HepG2 (cell line): ENCODE data around the gene CAMK2A.

Experiments used
- CEBPB ChIP-seq: IDR thresholded peaks from 2 replicates; pipeline ENCODE4 v1.6.1; 2011; ENCODE audit warnings: low read depth, low read length, improper control_type of control experiment, borderline replicate concordance
- HDAC1 ChIP-seq: sonication (generic); formaldehyde crosslinking; IDR thresholded peaks from 2 replicates; pipeline ENCODE4 v1.5.1; 2020; ENCODE audit warnings: mild to moderate bottlenecking, missing genetic modification reagents
- HNRNPLL ChIP-seq: fragments of 200-400 bp; formaldehyde crosslinking; IDR thresholded peaks from 2 replicates; pipeline ENCODE4 v1.6.1; 2017; ENCODE audit warnings: mild to moderate bottlenecking, low read depth, low read length; ENCODE audit not compliant: poor library complexity, severe bottlenecking
- LCORL ChIP-seq, 2 experiments: fragments of 450-650 bp in 1 of 2; sonication (generic) in 1 of 2; formaldehyde crosslinking in 1 of 2; IDR thresholded peaks; 2 replicates each; pipeline versions ENCODE4 v1.5.0 to v1.6.1; 2017 to 2020; ENCODE audit warnings: antibody characterized with exemption in 1 of 2, missing genetic modification reagents in 1 of 2
- MAFG ChIP-seq: sonication (generic); formaldehyde crosslinking; IDR thresholded peaks from 2 replicates; pipeline ENCODE4 v1.5.1; 2020; ENCODE audit warnings: mild to moderate bottlenecking, missing genetic modification reagents
- MAZ ChIP-seq, 2 experiments: sonication (generic) in 1 of 2; formaldehyde crosslinking in 1 of 2; IDR thresholded peaks; 2 replicates each; pipeline versions ENCODE4 v1.5.0 to v1.6.1; 2012 to 2020; ENCODE audit warnings: low read depth in 2 of 2, mild to moderate bottlenecking in 2 of 2, borderline replicate concordance in 1 of 2, improper control_type of control experiment in 1 of 2, low read length in 1 of 2, missing genetic modification reagents in 1 of 2, moderate library complexity in 1 of 2
- MYNN ChIP-seq: sonication (generic); formaldehyde crosslinking; IDR thresholded peaks from 2 replicates; pipeline ENCODE4 v1.4.0; 2020; ENCODE audit warnings: mild to moderate bottlenecking, low read depth, missing genetic modification reagents
- POLR2A ChIP-seq, 2 experiments: IDR thresholded peaks; 2 replicates each; pipeline ENCODE4 v1.6.1; 2011; ENCODE audit warnings: low read depth in 2 of 2, low read length in 2 of 2, mild to moderate bottlenecking in 1 of 2, moderate library complexity in 1 of 2; ENCODE audit not compliant: insufficient read depth in 1 of 2
- ZFX ChIP-seq: sonication (generic); formaldehyde crosslinking; IDR thresholded peaks from 2 replicates; pipeline ENCODE4 v1.4.0; 2020; ENCODE audit warnings: mild to moderate bottlenecking, low read depth, missing genetic modification reagents, moderate library complexity
- TF ChIP-seq, protein P1 (sequence below): sonication (generic); formaldehyde crosslinking; IDR thresholded peaks from 2 replicates; pipeline ENCODE4 v1.9.0; 2021; ENCODE audit warnings: missing genetic modification reagents, borderline replicate concordance

DNA sequence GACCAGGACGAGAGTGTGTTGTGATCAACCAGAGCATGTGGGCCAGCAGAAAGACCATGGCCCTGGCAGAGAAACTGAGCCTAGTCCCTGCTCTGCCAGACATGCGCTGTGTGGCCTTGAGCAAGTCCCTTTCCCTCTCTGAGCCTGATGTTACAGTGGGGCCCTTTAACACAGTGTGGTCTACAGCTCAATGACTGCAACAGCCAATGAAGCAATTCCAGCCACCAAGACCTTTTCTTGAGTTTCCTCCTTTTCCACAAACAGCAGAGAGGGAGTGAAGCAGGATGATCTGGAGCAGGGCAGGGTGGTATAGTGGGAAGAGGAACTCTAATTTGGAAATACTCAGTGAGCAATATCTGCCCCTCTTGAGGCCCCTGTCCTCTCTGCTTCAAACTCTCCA lies 38.9 kb upstream of the CAMK2A start:
- TF ChIP-seq, protein P1, sequence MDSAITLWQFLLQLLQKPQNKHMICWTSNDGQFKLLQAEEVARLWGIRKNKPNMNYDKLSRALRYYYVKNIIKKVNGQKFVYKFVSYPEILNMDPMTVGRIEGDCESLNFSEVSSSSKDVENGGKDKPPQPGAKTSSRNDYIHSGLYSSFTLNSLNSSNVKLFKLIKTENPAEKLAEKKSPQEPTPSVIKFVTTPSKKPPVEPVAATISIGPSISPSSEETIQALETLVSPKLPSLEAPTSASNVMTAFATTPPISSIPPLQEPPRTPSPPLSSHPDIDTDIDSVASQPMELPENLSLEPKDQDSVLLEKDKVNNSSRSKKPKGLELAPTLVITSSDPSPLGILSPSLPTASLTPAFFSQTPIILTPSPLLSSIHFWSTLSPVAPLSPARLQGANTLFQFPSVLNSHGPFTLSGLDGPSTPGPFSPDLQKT = no peak
- no peak for TF ChIP-seq MAFG (CRISPR knock-in tag)
- TF ChIP-seq HNRNPLL = no peak
- no peak for TF ChIP-seq MYNN (CRISPR knock-in tag)
- no peak for TF ChIP-seq HDAC1 (CRISPR knock-in tag)
- TF ChIP-seq LCORL (IDR thresholded peaks at IDR 0.05) = no peak
- TF ChIP-seq LCORL (CRISPR knock-in tag; IDR thresholded peaks at IDR 0.05) = no peak
- no peak for TF ChIP-seq CEBPB
- TF ChIP-seq POLR2A (IDR thresholded peaks at IDR 0.05; ENCODE audit: insufficient read depth in 1 of 2, low read depth in 2 of 2, low read length in 2 of 2) = no peak
- TF ChIP-seq ZFX (CRISPR knock-in tag) = no peak
- no peak for TF ChIP-seq MAZ (IDR thresholded peaks at IDR 0.05; ENCODE audit: borderline replicate concordance, low read depth, low read length)
- no peak for TF ChIP-seq MAZ (CRISPR knock-in tag; IDR thresholded peaks at IDR 0.05; ENCODE audit: low read depth)
